Stomach (tissue), 4 donors: ENCODE data around the gene RPS6KC1.

ENCODE experiments used
- CTCF ChIP-seq, 7 experiments: fragments of 450-650 bp in 4 of 7; fragments of 200-600 bp in 3 of 7; sonication (generic) in 3 of 7; IDR thresholded peaks; one replicate each; pipeline ENCODE4 v1.5.1; 2016 to 2019; ENCODE audit warnings: antibody characterized with exemption in 7 of 7, control low read depth in 2 of 7, mild to moderate bottlenecking in 1 of 7
- EP300 ChIP-seq: sonication (generic); formaldehyde crosslinking; IDR thresholded peaks from one replicate; pipeline ENCODE4 v1.6.1; 2017; ENCODE audit warnings: antibody characterized with exemption

GRCh38 chr1:213067352-213067751 is 16.3 kb downstream of the RPS6KC1 start:
- TF ChIP-seq CTCF (IDR thresholded peaks at IDR 0.05) (no peak), EP300 (no peak)
